Mesothelial cell of epicardium (in vitro differentiated cells): ENCODE results near the gene ZMYND8. TPM values are rescaled to one million over a fixed set of nuclear protein-coding genes. Genes with fewer than 3 reads are reported as not detected.
"Not testable (repeated sequence)": the region's sequence is repeated elsewhere in the genome, so short reads cannot be mapped to it uniquely, and the experiment has no call there.

Source experiments
- DNase-seq, 2 experiments: peaks; one replicate each; pipeline ENCODE4 v3.0.0; 2021; ENCODE audit warnings: low spot score in 2 of 2; ENCODE audit not compliant: unreplicated experiment in 2 of 2
- H3K27ac Mint-ChIP-seq: 2 replicates; pipeline ENCODE4 v1.8.0; 2021; ENCODE audit warnings: mixed read lengths
- H3K27me3 Mint-ChIP-seq: 2 replicates; pipeline ENCODE4 v1.8.0; 2021; ENCODE audit warnings: low read depth, mixed read lengths
- H3K36me3 Mint-ChIP-seq: 2 replicates; pipeline ENCODE4 v1.8.0; 2021; ENCODE audit warnings: mixed read lengths
- H3K4me1 Mint-ChIP-seq: 2 replicates; pipeline ENCODE4 v1.8.0; 2021; ENCODE audit warnings: mixed read lengths
- H3K4me3 Mint-ChIP-seq: 2 replicates; pipeline ENCODE4 v1.8.0; 2021; ENCODE audit warnings: mild to moderate bottlenecking, moderate library complexity, mixed read lengths
- H3K9me3 Mint-ChIP-seq: 2 replicates; pipeline ENCODE4 v1.8.0; 2021; ENCODE audit warnings: mixed read lengths
- CTCF ChIP-seq: fragments of 200-600 bp; sonication (generic); IDR thresholded peaks from one replicate; pipeline ENCODE4 v1.5.0; 2021; ENCODE audit warnings: antibody characterized with exemption; ENCODE audit not compliant: unreplicated experiment
- total RNA-seq: library from RNA; stranded (reverse); gene quantifications from 3 replicates; pipeline ENCODE4 v1.2.1, GENCODE V29; 2021

Gene ZMYND8
- total RNA-seq, 1 donor from 2014 or later: 120 TPM

GRCh38 chr20:47211036-47211435, 145.5 kb downstream of the ZMYND8 start:
- DNase-seq: no peak
- no peak for TF ChIP-seq CTCF
- Mint-ChIP-seq H3K27me3 (no peaks in the 10 kb centered on the region), H3K4me3 (no peak overlapping the region), H3K36me3 (peaks cover 27% of the 10 kb centered on the region), H3K9me3 (no peaks in the 10 kb centered on the region), H3K27ac (no peak overlapping the region), H3K4me1 (no peaks in the 10 kb centered on the region)

GRCh38 chr20:47210470-47210869, 146.0 kb downstream of the ZMYND8 start:
- no peak for TF ChIP-seq CTCF
- Mint-ChIP-seq H3K4me3 (no peak overlapping the region), H3K27ac (no peak overlapping the region), H3K4me1 (peaks cover 2% of the 10 kb centered on the region), H3K27me3 (no peaks in the 10 kb centered on the region), H3K36me3 (peaks cover 26% of the 10 kb centered on the region), H3K9me3 (no peaks in the 10 kb centered on the region)
- DNase-seq: no peak

- H3K27me3 Mint-ChIP-seq: no peaks in the 10 kb centered on the region
- no peak for TF ChIP-seq CTCF
Observed at GRCh38 chr20:47209982-47210381, 146.5 kb downstream of the ZMYND8 start.

GRCh38 chr20:47208534-47209174, 147.8 kb downstream of the ZMYND8 start:
- Mint-ChIP-seq H3K27ac (no peak overlapping the region), H3K27me3 (no peaks in the 10 kb centered on the region), H3K4me3 (no peak overlapping the region), H3K9me3 (peaks cover under 1% of the 10 kb centered on the region), H3K4me1 (peaks cover 2% of the 10 kb centered on the region), H3K36me3 (peaks cover 26% of the 10 kb centered on the region)
- DNase-seq: no peak
- TF ChIP-seq CTCF: no peak

More at GRCh38 chr20:47209982-47210381, 146.5 kb downstream of the ZMYND8 start:
- Mint-ChIP-seq H3K4me3 (no peak overlapping the region), H3K27ac (no peak overlapping the region), H3K36me3 (peaks cover 26% of the 10 kb centered on the region), H3K4me1 (peaks cover 2% of the 10 kb centered on the region), H3K9me3 (no peaks in the 10 kb centered on the region)
- DNase-seq: no peak

DNA sequence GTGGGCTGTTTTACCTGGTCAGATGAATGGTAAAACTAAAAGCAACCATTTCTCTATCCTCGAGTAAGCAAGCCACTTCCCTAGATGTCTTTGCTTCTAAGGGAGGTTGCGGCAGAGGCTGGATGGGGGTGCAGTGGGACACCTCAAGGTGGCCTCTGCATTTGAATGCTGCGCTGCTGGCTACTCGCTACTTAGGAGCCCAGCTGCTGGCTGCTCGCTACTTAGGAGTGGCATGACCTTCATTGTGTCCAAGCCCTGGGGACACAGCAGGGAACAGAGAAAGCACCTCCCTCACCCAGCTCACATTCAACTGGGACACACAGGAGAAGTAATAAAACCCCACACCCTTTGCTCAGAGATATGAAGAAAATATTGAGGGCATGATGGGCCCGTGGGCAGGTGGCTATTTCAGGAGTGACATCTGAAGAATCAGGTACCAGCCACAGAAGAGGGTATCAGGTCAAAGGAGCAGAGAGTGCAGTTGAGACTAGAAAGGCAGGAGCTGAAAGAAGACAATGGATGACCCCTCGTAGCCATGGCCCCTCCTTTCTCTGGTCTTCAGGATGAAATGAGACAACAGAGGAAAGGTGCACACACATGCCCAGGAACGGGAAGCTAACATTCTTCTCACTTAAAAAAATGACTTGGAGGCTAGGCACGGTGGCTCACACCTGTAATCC, 149.4 kb downstream of the ZMYND8 start:
- Mint-ChIP-seq H3K4me1 (peaks cover 2% of the 10 kb centered on the region), H3K4me3 (no peak overlapping the region), H3K9me3 (peaks cover 4% of the 10 kb centered on the region)

DNA sequence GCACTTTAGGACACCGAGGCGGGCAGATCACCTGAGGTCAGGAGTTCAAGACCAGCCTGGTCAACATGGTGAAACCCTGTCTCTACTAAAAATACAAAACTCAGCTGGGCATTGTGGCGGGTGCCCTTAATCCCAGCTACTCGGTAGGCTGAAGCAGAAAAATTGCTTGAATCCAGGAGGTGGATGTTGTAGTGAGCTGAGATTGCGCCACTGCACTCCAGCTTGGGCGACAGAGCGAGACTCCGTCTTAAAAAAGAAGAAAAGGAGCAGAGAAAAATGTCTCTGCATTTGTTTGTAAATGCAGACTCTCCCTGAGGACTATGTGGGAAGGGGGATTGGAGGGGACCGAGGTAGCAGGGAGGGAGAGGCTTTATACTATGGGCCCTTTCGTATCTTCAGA, 149.9 kb downstream of the ZMYND8 start:
- peaks cover 31% of the 10 kb centered on the region for H3K36me3 Mint-ChIP-seq
- H3K27me3 Mint-ChIP-seq, H3K9me3 Mint-ChIP-seq, H3K27ac Mint-ChIP-seq, DNase-seq, H3K4me1 Mint-ChIP-seq, H3K4me3 Mint-ChIP-seq: not testable (repeated sequence)

More for the DNA sequence above, 149.4 kb downstream of the ZMYND8 start:
- TF ChIP-seq CTCF: no peak
- no peak overlapping the region for H3K27ac Mint-ChIP-seq
- no peaks in the 10 kb centered on the region for H3K27me3 Mint-ChIP-seq
- no peak for DNase-seq
- H3K36me3 Mint-ChIP-seq: peaks cover 31% of the 10 kb centered on the region
